22Rv1 (cell line): ENCODE data around the gene NLRP6.
A peak's percentile ranks its signal among the peaks of the same experiment; 100 is the strongest.
"Not testable (repeated sequence)": the region's sequence is repeated elsewhere in the genome, so short reads cannot be mapped to it uniquely, and the experiment has no call there.

ENCODE experiments used
- H3K27ac ChIP-seq: fragments of 450-650 bp; 2 replicates; pipeline ENCODE4 v1.5.1; 2017
- ZFX ChIP-seq: fragments of 450-650 bp; IDR thresholded peaks from 2 replicates; pipeline ENCODE4 v1.6.1; 2017; ENCODE audit warnings: antibody characterized with exemption, borderline replicate concordance
- TF ChIP-seq, protein P1 (sequence below): fragments of 450-650 bp; IDR thresholded peaks from 2 replicates; pipeline ENCODE4 v1.5.1; 2017; ENCODE audit warnings: mild to moderate bottlenecking

Gene NLRP6

DNA sequence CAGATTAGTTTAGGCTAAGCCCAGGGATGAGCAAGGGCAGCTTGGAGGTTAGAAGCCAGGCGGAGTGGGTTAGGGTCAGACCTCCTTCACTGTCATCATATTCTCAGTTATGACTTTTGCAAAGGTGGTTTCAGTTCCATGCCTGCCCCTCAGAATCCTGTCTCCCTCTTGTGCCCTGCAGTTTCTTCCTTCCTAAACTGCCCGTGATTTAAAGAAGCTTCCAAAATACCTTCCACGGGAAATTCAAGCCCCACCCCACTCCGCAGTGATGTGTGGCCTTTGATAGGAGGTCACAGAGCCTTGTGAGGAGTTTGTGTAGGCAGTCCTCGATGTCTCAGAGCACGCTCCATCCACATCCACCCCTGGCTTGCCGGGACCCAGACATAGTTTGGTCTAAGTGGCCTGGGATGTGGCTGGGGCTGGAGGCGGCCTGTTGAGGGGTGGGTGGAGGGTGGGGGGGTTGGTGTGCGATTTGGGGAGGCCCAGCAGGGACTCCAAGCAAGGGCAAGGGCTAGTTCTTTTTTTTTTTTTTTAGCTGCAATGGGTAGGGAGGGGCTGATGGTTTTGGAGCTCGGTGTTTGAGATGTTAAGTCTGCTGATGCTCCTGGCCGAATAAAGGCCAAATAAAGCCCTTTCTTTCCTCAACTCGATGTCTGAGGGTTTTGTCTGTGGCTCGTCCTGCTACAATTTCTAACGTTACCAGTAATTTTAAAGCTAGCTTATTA is 34.0 kb downstream of the NLRP6 start:
- TF ChIP-seq, protein P1, sequence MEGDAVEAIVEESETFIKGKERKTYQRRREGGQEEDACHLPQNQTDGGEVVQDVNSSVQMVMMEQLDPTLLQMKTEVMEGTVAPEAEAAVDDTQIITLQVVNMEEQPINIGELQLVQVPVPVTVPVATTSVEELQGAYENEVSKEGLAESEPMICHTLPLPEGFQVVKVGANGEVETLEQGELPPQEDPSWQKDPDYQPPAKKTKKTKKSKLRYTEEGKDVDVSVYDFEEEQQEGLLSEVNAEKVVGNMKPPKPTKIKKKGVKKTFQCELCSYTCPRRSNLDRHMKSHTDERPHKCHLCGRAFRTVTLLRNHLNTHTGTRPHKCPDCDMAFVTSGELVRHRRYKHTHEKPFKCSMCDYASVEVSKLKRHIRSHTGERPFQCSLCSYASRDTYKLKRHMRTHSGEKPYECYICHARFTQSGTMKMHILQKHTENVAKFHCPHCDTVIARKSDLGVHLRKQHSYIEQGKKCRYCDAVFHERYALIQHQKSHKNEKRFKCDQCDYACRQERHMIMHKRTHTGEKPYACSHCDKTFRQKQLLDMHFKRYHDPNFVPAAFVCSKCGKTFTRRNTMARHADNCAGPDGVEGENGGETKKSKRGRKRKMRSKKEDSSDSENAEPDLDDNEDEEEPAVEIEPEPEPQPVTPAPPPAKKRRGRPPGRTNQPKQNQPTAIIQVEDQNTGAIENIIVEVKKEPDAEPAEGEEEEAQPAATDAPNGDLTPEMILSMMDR: no peak
- no peak for TF ChIP-seq ZFX
- no peak overlapping the region for H3K27ac ChIP-seq

DNA sequence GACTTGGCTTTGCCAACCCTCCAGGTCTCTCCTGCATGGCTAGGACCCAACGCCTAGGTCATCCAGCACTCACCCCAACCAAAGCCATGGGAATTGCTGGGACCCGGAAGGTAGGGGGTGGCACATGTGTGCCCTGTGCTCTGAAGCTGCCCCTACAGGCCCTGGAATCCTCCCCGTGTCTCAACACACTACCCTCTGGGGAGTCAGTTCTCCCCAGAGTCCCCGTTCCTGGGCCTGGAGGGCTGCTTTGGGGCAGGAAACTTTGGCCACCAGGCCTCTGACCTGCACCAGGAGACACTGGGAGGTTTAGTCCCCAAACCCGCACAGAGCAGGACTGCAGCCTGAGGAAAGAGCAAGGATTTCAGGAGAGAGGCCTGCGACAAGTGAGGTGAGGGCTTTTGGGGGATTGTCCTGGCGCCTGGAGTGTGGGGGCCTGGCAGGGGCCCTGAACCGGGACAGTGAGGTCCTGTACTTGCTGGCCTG is 35.1 kb downstream of the NLRP6 start:
- TF ChIP-seq ZFX: no peak
- TF ChIP-seq, protein P1: no peak
- peak overlapping the region; percentile 18; the same call in 1 of the 2 replicates for H3K27ac ChIP-seq

DNA sequence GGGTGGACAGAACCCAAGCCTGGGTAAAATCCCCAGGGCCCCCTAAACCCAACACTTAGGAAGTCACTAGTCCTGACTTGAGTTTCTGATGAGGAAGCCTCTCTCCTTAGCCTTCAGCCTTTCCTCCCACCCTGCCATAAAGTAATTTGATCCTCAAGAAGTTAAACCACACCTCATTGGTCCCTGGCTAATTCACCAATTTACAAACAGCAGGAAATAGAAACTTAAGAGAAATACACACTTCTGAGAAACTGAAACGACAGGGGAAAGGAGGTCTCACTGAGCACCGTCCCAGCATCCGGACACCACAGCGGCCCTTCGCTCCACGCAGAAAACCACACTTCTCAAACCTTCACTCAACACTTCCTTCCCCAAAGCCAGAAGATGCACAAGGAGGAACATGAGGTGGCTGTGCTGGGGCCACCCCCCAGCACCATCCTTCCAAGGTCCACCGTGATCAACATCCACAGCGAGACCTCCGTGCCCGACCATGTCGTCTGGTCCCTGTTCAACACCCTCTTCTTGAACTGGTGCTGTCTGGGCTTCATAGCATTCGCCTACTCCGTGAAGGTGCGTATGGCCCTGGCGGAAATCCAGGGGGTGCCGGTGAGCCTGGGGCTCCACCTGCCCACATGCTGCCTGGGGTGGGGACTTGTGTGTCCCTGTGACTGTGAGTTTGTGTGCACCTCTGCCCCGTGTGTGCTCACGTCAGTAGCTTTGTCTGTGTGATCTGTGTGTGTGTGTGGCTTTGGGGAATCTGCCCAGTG is 35.8 kb downstream of the NLRP6 start, which contains the start of gene IFITM1:
Gene IFITM1, plus strand, starts transcription at position 254 of the 767 bp plus-strand sequence. Its CDS starts 131 bp downstream, at position 385.
- H3K27ac ChIP-seq: peak within 1 kb of the TSS; percentile 18; the same call in 1 of the 2 replicates
- TF ChIP-seq, protein P1: no peak
- no peak for TF ChIP-seq ZFX

DNA sequence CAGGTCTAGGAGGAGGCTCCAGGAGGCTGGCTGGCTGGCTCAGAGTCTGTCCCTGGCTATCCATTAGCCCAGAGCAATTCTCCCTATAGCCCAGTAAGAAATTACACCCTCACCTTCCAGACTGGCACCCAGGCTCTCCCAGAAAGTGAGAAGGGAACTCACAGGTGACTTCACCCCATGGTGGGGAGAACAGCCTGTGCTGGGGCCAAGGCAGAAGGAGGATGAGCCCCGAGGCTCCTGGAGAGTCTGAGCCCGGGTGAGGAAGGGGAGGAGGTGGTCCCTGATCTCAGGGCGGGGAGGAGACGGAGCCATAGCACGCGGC is 36.3 kb downstream of the NLRP6 start:
- H3K27ac ChIP-seq: not testable (repeated sequence)

DNA sequence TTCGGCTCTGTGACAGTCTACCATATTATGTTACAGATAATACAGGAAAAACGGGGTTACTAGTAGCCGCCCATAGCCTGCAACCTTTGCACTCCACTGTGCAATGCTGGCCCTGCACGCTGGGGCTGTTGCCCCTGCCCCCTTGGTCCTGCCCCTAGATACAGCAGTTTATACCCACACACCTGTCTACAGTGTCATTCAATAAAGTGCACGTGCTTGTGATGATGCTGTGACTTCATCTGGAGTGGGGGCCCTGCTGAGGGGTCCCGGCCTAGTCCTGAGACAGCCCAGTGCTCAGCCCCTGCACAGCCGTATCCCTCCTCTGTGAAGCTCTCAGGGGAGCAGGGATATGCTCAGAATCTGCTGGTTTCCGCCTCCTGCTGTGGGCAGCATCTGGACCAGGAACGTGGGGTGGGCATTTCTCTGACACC is 36.9 kb downstream of the NLRP6 start:
- TF ChIP-seq ZFX: no peak
- TF ChIP-seq, protein P1: no peak
- H3K27ac ChIP-seq: no peak overlapping the region

DNA sequence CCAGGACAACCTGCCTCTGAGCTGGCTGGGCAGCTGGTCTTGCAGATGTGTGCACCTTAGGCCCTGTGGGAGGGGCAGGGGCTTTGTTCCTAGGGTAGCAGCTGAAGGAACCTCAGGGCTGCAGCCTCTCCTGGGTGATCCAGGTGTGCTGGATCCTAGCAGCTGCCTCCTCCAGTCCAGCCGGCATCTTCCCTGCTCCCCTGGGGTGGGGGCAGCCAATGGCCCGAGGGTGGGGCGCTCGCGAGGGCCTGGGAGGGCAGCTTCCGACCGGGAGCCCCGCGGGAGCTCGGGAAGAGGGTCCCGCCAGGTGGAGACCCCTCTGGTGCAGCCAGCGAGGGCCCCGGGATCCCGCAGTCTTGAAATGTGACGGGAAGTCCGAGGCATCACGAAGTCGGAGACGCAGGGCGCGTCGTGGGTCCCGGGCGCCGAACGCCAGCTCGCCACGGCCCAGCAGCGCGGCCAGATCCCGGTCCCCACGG is 37.3 kb downstream of the NLRP6 start:
- TF ChIP-seq, protein P1: no peak
- no peak for TF ChIP-seq ZFX
- no peak overlapping the region for H3K27ac ChIP-seq

DNA sequence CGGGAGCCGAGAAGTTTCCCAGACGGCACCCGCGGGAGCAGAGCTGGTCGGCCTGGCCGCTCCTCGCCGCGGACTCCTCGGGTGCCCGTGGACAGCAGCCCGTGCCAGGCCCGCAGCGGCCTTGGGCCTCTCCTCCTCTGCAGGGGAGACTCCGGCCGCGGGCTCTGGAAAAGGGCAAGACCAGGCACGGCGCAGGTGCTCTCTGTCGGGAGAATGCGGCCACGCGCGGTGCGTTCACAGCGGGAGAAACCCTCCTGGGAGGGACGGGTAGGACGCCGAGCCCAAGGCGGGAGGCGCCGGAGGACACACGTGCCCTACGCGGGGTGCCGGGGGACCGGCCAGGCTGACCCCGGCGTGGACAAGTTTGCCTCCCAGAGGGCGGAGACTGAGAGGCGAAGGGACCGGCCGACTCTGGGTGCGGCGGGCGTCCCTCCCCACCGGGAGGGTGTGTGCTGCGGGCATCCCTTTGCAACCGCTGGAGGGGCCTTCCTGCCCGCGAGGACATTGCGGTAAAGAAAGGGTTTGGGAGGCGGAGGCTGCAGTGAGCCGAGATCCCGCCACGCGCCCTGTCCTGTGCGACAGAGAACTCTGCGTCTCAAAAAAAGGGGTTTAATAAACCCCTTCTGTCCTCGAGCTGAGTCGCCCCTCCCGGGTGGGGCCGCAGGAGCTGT is 38.0 kb downstream of the NLRP6 start:
- H3K27ac ChIP-seq: no peak overlapping the region
- no peak for TF ChIP-seq ZFX
- TF ChIP-seq, protein P1: no peak
